Mucosa of rectum (tissue), 2 donors: Measurements from ENCODE around the gene CD3G.
A peak's percentile ranks its signal among the peaks of the same experiment; 100 is the strongest.
"Not testable (repeated sequence)": the region's sequence is repeated elsewhere in the genome, so short reads cannot be mapped to it uniquely, and the experiment has no call there.

Experiments used
- H3K27ac ChIP-seq, 2 donors: one replicate each; pipeline ENCODE4 v1.7.0; 2013; ENCODE audit warnings: inconsistent platforms in 2 of 2, low read depth in 2 of 2, low read length in 2 of 2
- H3K27me3 ChIP-seq, 2 donors: one replicate each; pipeline ENCODE4 v1.7.0; 2013; ENCODE audit warnings: low read length in 2 of 2; ENCODE audit not compliant: control insufficient read depth in 2 of 2, insufficient read depth in 2 of 2
- H3K36me3 ChIP-seq, 2 donors: one replicate each; pipeline ENCODE4 v1.7.0; 2013; ENCODE audit warnings: low read length in 2 of 2; ENCODE audit not compliant: control insufficient read depth in 2 of 2, insufficient read depth in 2 of 2
- H3K4me1 ChIP-seq, 2 donors: one replicate each; pipeline ENCODE4 v1.7.0; 2013; ENCODE audit warnings: low read length in 2 of 2, mild to moderate bottlenecking in 1 of 2; ENCODE audit not compliant: control insufficient read depth in 2 of 2, insufficient read depth in 2 of 2
- H3K4me3 ChIP-seq, 2 donors: one replicate each; pipeline ENCODE4 v1.7.0; 2013; ENCODE audit warnings: low read length in 2 of 2
- H3K9ac ChIP-seq, 2 donors: one replicate each; pipeline ENCODE4 v1.7.0; 2013; ENCODE audit warnings: low read length in 2 of 2, low read depth in 1 of 2, mild to moderate bottlenecking in 1 of 2
- H3K9me3 ChIP-seq, 2 donors: one replicate each; pipeline ENCODE4 v1.7.0; 2013; ENCODE audit warnings: low read length in 2 of 2; ENCODE audit not compliant: control insufficient read depth in 2 of 2
- donor health status: healthy.
- donor health status: Normal muscosa, but diverticular disease.

The CD3G gene

GRCh38 chr11:118401880-118402590 is 57.9 kb downstream of the CD3G start:
- no peaks in the 10 kb centered on the region for H3K27me3 ChIP-seq
- peak overlapping the region; percentile 90 to 99 for H3K4me3 ChIP-seq
- peak overlapping the region; percentile 74 to 88 for H3K27ac ChIP-seq
- H3K4me1 ChIP-seq, result peaks cover 5 to 9% of the 10 kb centered on the region in 2 donors
- H3K36me3 ChIP-seq, result peaks cover 10 to 17% of the 10 kb centered on the region in 2 donors
- H3K9ac ChIP-seq, result peak overlapping the region; percentile 84 to 86
- no peaks in the 10 kb centered on the region for H3K9me3 ChIP-seq

DNA sequence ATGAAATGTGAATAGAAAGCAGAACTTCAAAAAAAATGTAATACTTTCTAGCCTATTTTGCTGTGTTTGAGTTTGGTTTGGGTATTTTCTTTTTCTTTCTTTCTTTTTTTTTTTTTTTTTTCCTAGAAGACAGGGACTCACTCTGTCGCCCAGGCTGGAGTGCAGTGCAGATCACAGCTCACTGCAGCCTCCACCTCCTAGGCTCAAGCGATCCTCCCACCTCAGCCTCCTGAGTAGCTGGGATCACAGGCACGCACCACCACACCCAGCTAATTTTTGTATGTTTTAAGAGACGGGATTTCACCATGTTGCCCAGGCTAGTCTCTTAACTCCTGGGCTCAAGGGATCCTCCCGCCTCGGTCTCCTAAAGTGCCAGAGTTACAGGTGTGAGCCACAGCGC is 58.5 kb downstream of the CD3G start:
- not testable (repeated sequence) for H3K27me3 ChIP-seq

More for the DNA sequence above, 58.5 kb downstream of the CD3G start:
- not testable (repeated sequence) for H3K9me3 ChIP-seq, H3K27ac ChIP-seq, H3K4me1 ChIP-seq
- Histone ChIP-seq H3K36me3 (peaks cover 5 to 19% of the 10 kb centered on the region in 2 donors), H3K9ac (peak overlapping the region; percentile 17 to 84), H3K4me3 (peak overlapping the region; percentile 90 to 99)
